ENCODE measurements around the gene KLHL29.

KLHL29 gene

DNA sequence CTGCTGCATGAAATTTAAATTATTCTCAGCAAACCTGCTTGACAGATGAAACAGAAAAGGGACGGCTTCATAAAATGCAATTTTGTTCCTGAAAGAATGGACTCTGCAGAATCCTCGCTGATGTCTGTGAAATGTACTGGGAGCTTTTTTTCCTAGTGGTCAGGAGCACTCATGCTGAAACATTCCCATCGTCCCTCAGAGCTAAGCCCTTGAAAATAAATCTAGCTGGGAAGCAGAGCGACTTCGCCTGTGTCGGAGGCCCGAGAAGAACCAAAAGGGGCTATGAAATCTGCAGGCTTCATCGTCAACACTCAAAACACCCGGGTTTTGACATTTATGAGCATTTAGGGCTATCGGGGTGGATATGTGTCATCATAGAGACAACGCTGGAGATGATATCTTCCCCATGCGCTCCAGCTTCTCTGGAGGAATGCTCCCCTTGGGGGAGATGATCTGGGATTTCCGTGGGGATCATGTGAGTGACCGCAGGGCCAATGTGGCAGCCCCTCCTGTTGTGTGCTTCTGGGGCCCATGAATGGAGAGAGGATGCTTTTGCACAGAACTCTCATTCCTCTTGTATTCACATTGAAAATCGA is 182.3 kb downstream of the KLHL29 start:
- FAIRE-seq (no peak), DNase-seq (ENCODE audit: low spot score) (no peak)

GRCh38 chr2:23568211-23568610 is 183.2 kb downstream of the KLHL29 start:
- DNase-seq (ENCODE audit: low spot score) (no peak), FAIRE-seq (no peak)

DNA sequence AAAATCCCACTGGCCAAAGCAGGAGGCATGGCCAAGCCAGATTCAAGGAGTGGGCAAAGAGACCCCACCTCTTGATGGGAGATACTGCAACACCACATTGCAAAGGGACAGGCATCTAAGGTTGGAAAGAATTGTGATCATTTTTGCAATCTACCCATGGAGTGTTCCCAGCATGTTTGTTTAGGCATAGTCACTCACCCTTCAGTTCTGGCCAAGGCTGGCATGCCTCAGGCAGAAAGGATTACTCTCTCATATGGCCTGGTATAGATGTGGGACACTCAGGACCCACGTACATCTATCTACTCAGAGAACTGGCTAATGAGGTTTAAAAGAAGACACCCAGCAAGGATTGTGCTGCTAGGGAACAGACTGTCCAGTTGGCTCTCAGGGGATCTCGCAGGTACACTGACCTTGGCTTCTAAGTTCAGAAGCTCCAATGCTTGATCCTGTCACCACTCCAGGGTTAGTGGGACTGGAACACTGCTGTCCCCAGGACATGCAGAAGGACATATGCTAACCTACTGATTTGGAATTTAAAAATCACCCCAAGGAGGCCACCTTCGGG is 183.7 kb downstream of the KLHL29 start:
- DNase-seq (ENCODE audit: low spot score) (no peak), FAIRE-seq (no peak)

GRCh38 chr2:23569761-23570365 is 184.9 kb downstream of the KLHL29 start:
- DNase-seq (ENCODE audit: low spot score) (no peak), FAIRE-seq (no peak)

DNA sequence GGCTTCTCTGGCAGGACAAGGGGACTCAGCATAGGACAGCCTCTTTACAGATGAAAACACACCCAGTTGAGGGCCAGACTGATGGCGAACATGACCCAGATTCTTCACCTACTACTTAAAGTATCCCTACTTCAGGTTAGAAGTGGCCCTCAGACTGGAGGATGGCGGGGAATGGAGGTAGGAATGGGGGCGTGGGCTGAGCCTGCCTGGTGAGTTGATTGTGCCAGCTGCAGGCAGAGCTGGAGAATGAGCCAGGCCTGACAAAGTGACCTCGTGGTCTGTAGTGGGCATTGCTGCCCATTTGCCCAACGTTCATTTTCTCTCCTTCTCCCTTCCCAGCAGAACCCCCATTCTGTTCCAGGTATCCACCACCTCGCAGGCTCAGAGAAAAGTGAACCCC is 186.1 kb downstream of the KLHL29 start:
- FAIRE-seq = no peak

GRCh38 chr2:23571527-23572282 is 186.7 kb downstream of the KLHL29 start:
- FAIRE-seq = no peak
- no peak for DNase-seq (ENCODE audit: low spot score)

More for the DNA sequence above, 186.1 kb downstream of the KLHL29 start:
- DNase-seq (ENCODE audit: low spot score) = no peak

GRCh38 chr2:23574919-23575654 is 190.1 kb downstream of the KLHL29 start:
- no peak for FAIRE-seq

GRCh38 chr2:23578964-23579671 is 194.1 kb downstream of the KLHL29 start:
- FAIRE-seq = no peak
- no peak for DNase-seq (ENCODE audit: low spot score)

More at GRCh38 chr2:23574919-23575654, 190.1 kb downstream of the KLHL29 start:
- no peak for DNase-seq (ENCODE audit: low spot score)

- FAIRE-seq = no peak
- no peak for DNase-seq (ENCODE audit: low spot score)
Measured at GRCh38 chr2:23579674-23580073, 194.7 kb downstream of the KLHL29 start.

DNA sequence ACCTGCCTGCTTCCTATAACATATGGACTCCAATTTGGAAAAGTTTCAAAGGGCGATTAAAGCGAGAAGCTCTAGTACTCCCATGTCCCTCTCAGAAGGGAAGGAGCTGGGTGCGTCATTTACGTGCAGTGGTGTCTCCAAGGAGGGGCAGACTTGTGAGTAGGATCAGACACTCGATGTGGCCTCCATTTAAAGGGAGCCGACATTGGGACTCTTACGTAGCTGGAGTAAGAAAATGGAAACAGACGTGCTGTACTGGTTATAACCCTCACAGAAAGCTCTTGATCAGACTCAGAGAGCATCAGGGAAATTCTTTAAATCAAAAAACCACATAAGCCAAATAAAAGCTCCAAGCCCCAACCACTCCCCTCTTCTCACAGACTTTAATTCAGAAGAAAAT is 198.5 kb downstream of the KLHL29 start:
- FAIRE-seq = no peak
- DNase-seq (ENCODE audit: low spot score) = no peak

- FAIRE-seq (no peak), DNase-seq (ENCODE audit: low spot score) (no peak)
Measured at GRCh38 chr2:23584054-23584745, 199.2 kb downstream of the KLHL29 start.

DNA sequence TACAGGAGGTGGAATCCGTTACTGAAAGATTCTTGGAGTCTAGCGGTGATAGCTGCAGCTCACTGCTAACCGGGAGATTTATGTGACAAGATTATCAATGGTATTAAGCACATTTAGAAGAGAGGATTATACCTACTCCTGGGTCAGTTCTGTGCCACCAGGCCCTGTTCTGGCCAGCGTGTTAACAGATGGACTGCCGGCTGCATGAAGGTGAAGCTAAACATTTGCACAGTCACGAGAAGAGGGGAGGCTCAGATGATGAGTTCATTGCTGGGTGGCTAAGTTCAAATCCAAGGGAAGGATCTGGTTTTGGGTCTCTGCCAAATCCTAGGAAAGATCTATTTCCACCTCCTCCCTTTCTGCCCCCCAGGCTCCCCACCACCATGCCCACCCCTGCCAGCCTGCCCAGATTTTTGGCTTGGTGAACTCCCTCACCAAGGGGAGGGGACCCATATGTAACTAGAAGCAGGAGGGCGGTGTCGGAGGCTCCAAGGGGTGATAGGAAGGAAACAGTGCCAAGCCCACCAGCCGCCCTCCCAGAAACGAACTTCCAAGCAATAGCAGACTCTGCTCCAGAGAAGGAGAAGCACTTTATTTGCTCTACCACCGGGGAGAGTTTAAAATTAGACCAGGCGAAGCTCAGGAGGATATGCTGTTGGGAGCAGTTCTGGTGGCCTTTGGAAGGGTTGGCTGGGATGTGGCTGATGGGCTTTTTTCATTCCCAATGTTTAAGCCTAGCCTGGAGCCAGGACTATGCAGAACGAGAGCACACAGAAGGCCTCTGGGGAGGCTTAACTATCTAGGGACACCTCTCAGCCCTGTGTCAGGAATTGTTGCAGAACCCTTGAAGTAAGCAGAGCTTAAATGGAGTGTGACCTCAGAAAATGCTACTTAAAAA is 200.5 kb downstream of the KLHL29 start:
- FAIRE-seq = peak; percentile 5
- DNase-seq (ENCODE audit: low spot score) = no peak

DNA sequence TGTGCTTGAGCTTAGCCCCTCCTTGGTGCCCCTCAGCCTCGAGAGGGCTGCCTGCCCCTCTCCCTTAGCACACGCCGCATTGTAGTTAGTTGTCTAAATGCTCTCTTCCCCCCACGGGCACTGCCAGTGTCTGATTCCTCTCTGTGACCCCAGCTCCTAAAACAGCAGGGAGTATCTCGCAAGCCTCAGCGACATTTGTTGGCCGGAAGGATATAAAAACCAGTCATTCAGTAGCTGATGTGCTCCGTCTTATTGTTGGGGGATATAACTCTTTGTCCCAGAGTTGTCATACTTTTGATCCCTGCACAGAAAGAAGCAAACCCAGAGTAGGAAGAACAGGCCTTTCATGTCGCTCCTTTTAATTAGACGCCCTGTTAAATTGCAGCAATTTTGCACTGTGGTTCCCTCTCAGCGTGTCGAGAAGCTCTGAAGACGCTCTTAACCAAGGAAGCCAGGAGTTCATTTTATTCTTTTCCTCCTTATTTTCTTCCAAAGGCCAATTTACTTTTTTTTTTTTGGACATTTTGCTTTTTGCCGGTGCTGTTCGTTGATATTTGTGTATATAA is 201.8 kb downstream of the KLHL29 start:
- no peak for FAIRE-seq
- no peak for DNase-seq (ENCODE audit: low spot score)

DNA sequence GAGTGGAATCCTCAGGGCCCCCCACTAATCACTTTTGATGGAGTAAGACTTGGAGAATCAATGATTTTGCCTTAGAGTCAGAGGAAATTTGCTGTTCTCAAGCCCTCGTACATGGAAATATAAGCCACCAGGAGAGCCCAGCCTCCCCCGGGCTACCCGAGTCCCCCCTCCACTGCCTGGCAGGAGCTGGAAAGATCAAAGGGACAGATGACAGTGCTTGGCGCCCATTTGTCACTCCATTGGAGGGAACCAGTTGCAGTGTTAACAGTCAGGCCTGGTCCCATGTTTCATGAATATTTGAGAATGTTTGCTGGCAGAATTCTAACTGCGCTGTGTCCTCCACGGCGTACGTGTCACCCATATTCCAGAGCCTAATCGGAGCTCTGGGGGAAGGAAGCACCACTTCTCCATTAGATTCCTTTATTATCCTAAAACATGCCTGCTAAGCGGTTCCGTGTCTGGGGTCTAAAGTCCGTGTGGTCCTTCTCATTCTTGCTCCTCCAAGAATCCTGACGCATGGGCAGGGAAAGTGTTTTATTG is 202.4 kb downstream of the KLHL29 start:
- no peak for DNase-seq (ENCODE audit: low spot score)
- no peak for FAIRE-seq

DNA sequence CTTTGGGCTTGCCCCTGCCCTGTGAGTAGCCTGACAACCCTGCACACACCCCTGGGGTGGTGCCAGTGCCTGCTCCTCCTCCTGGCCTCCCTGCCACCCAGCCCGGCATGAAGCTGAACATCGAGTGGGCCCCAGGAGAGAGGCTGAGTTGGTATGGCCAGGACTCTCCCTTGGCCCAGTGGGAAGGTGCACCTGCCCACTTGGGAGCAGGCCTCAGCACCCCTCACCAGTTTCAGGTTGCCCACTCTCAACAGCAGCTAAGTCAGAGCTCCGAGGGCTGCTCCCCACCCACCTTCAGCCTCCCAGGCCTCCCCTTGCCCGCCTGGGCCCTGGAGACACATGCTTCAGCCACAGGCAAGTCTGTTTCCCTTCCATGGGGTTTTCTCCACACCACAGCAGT is 203.1 kb downstream of the KLHL29 start:
- FAIRE-seq = no peak

DNA sequence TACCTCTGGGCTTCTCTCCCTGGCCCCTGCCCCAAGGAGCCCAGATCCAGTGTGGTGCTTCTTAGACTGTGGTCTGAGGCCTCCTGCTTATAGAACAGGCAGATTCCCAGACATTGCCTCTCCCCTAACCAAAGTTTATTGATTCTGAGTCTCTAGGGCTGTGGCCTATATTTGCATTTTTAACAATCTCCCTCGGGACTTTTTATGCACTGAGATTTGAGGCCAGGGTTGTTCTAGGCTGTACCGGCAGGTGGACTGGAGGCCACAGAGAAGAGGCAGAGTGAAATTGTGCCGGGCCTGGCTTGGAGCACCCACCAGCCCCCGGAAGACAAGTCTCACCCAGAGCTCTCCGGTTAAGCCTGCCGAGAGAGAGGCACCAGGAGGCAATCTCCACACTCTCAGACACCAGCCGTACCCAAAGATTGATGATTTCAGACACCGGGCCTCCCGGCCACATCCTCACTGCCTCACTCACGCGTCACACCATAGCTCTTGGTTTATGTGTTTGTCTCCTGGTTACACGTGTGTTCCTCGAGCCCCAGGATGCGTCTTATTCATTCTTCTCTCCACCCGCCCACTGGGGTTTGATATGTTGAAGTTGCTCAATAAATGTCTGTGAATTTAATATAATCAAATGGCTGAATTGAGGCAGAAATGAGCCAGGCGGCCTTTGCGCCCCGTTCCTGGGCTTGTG is 203.7 kb downstream of the KLHL29 start:
- DNase-seq (ENCODE audit: low spot score) (no peak), FAIRE-seq (no peak)

More for the DNA sequence above, 203.1 kb downstream of the KLHL29 start:
- no peak for DNase-seq (ENCODE audit: low spot score)

- no peak for FAIRE-seq
Measured at GRCh38 chr2:23589220-23589647, 204.3 kb downstream of the KLHL29 start.

GRCh38 chr2:23589739-23590138 is 204.8 kb downstream of the KLHL29 start:
- DNase-seq (ENCODE audit: low spot score) (no peak), FAIRE-seq (no peak)

More at GRCh38 chr2:23589220-23589647, 204.3 kb downstream of the KLHL29 start:
- no peak for DNase-seq (ENCODE audit: low spot score)

Data from urothelium cell line (cell line).